Measurements from ENCODE around the gene CCDC32.
"Not testable (repeated sequence)": the region's sequence is repeated elsewhere in the genome, so short reads cannot be mapped to it uniquely, and the experiment has no call there.

Gene CCDC32

GRCh38 chr15:40564591-40565332 lies at the start of gene CCDC32:
CCDC32 (minus strand) TSS chr15:40565042; CDS start chr15:40563015, 2,027 bp downstream.
- DNase-seq: peak; percentile 98

- no peak for DNase-seq
Observed at GRCh38 chr15:40613080-40613479, 48.2 kb upstream of the CCDC32 start.

GRCh38 chr15:40603935-40604334 lies 39.1 kb upstream of the CCDC32 start:
- no peak for DNase-seq

GRCh38 chr15:40600956-40601355 lies 36.1 kb upstream of the CCDC32 start:
- DNase-seq: no peak

GRCh38 chr15:40598672-40599071 lies 33.8 kb upstream of the CCDC32 start:
- no peak for DNase-seq

GRCh38 chr15:40598126-40598525 lies 33.3 kb upstream of the CCDC32 start:
- DNase-seq: no peak

GRCh38 chr15:40597024-40597423 lies 32.2 kb upstream of the CCDC32 start:
- no peak for DNase-seq

GRCh38 chr15:40595773-40596172 lies 30.9 kb upstream of the CCDC32 start:
- DNase-seq: no peak

- no peak for DNase-seq
Observed at GRCh38 chr15:40595219-40595618, 30.4 kb upstream of the CCDC32 start.

- no peak for DNase-seq
Observed at GRCh38 chr15:40594429-40594836, 29.6 kb upstream of the CCDC32 start.

GRCh38 chr15:40593588-40594428 lies 29.0 kb upstream of the CCDC32 start, which contains the start of gene KNL1:
KNL1 (plus strand) TSS chr15:40594249; CDS start chr15:40602932, 8,683 bp downstream.
- peak; percentile 92 for DNase-seq

- no peak for DNase-seq
Observed at GRCh38 chr15:40593165-40593564, 28.3 kb upstream of the CCDC32 start.

GRCh38 chr15:40591389-40591788 lies 26.5 kb upstream of the CCDC32 start:
- DNase-seq: no peak

GRCh38 chr15:40590667-40591050 lies 25.8 kb upstream of the CCDC32 start:
- no peak for DNase-seq

- DNase-seq: no peak
Observed at GRCh38 chr15:40584191-40584590, 19.3 kb upstream of the CCDC32 start.

- DNase-seq: no peak
Observed at GRCh38 chr15:40582726-40583246, 17.9 kb upstream of the CCDC32 start.

- DNase-seq: not testable (repeated sequence)
Observed at GRCh38 chr15:40581796-40582195, 17.0 kb upstream of the CCDC32 start.

GRCh38 chr15:40578892-40579291 lies 14.1 kb upstream of the CCDC32 start:
- DNase-seq: no peak

- DNase-seq: not testable (repeated sequence)
Observed at GRCh38 chr15:40576914-40577313, 12.1 kb upstream of the CCDC32 start.

GRCh38 chr15:40575113-40575512 lies 10.3 kb upstream of the CCDC32 start:
- no peak for DNase-seq

- peak; percentile 97 for DNase-seq
Observed at GRCh38 chr15:40569129-40569953, 4.5 kb upstream of the CCDC32 start, which contains the start of gene RPUSD2. RPUSD2 (plus strand) TSS chr15:40569299; CDS start chr15:40569338, 39 bp downstream.

- DNase-seq: no peak
Observed at GRCh38 chr15:40567111-40567510, 2.3 kb upstream of the CCDC32 start.
